ENCODE measurements around the gene PDE4D.

DNA sequence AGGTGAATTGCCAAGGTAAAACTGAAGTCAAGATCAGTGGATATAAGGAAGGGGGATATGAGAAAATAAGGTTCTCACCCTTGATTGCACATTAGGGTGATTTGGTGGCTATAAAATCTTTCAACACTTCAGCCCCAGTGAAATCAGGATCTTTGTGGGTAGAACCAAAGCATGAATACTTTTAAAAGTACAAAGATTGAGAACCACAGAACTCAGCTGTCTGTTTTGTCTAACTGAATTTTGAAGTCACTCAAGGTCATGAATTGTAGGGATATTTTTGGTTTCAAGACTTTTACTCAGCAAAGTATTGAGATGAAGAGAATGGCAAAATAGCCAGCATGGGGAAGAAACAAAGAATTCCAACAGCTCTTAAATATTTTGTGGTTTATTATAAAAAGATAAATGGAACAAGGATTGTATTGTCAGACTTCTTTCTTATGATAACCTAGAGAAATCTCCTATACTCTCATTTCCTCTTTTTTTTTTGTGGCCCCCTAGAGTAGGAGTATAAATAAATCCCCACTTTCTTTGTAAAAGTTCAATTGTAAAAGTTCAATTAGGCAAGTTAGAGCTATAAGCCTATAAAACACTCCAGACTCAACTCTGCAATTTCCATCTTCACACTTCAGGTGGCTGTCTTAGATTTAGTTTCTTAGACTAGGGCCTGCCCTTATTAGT, 272.9 kb downstream of the PDE4D start:
- TF ChIP-seq, protein P1, sequence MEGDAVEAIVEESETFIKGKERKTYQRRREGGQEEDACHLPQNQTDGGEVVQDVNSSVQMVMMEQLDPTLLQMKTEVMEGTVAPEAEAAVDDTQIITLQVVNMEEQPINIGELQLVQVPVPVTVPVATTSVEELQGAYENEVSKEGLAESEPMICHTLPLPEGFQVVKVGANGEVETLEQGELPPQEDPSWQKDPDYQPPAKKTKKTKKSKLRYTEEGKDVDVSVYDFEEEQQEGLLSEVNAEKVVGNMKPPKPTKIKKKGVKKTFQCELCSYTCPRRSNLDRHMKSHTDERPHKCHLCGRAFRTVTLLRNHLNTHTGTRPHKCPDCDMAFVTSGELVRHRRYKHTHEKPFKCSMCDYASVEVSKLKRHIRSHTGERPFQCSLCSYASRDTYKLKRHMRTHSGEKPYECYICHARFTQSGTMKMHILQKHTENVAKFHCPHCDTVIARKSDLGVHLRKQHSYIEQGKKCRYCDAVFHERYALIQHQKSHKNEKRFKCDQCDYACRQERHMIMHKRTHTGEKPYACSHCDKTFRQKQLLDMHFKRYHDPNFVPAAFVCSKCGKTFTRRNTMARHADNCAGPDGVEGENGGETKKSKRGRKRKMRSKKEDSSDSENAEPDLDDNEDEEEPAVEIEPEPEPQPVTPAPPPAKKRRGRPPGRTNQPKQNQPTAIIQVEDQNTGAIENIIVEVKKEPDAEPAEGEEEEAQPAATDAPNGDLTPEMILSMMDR (IDR thresholded peaks at IDR 0.05), result no peak
- TF ChIP-seq POLR2A (IDR thresholded peaks at IDR 0.05), result no peak

Measured in heart left ventricle (tissue), 13 donors.